Mammary epithelial cell (primary cell): ENCODE results near the gene WASF2.

Source experiments
- EZH2 ChIP-seq: IDR thresholded peaks from 2 replicates; pipeline ENCODE4 v1.6.1; 2012; ENCODE audit warnings: low read length, inconsistent platforms, borderline replicate concordance
- TF ChIP-seq, protein P1 (sequence below), 2 donors: IDR thresholded peaks in 1 of 2; conservative IDR thresholded peaks in 1 of 2; 2 replicates each; pipeline ENCODE4 v1.5.1; 2011 to 2012; ENCODE audit warnings: inconsistent platforms in 2 of 2, low read length in 2 of 2, mild to moderate bottlenecking in 2 of 2, control low read depth in 1 of 2, low read depth in 1 of 2; ENCODE audit not compliant: insufficient read depth in 1 of 2; ENCODE audit errors: extremely low read depth in 1 of 2

- TF ChIP-seq, protein P1, sequence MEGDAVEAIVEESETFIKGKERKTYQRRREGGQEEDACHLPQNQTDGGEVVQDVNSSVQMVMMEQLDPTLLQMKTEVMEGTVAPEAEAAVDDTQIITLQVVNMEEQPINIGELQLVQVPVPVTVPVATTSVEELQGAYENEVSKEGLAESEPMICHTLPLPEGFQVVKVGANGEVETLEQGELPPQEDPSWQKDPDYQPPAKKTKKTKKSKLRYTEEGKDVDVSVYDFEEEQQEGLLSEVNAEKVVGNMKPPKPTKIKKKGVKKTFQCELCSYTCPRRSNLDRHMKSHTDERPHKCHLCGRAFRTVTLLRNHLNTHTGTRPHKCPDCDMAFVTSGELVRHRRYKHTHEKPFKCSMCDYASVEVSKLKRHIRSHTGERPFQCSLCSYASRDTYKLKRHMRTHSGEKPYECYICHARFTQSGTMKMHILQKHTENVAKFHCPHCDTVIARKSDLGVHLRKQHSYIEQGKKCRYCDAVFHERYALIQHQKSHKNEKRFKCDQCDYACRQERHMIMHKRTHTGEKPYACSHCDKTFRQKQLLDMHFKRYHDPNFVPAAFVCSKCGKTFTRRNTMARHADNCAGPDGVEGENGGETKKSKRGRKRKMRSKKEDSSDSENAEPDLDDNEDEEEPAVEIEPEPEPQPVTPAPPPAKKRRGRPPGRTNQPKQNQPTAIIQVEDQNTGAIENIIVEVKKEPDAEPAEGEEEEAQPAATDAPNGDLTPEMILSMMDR (conservative IDR thresholded peaks at IDR 0.05 in 1 of 2, IDR thresholded peaks at IDR 0.05 in 1 of 2; ENCODE audit: extremely low read depth in 1 of 2, insufficient read depth in 1 of 2, low read depth in 1 of 2, low read length in 2 of 2): no peak
- no peak for TF ChIP-seq EZH2
These were observed 123.9 kb downstream of the WASF2 start for GRCh38 chr1:27366113-27366410.
